ENCODE data around the gene GTF2H2C_2.
"Not testable (repeated sequence)": the region's sequence is repeated elsewhere in the genome, so short reads cannot be mapped to it uniquely, and the experiment has no call there.

GTF2H2C_2 gene

GRCh38 chr5:70469926-70470509 lies 54.9 kb downstream of the GTF2H2C_2 start:
- intact Hi-C loops (cut with DNase I); H3K9me3 ChIP-seq; H3K27ac ChIP-seq; FAIRE-seq; DNase-seq; ATAC-seq; H3K4me1 ChIP-seq; H3K27me3 ChIP-seq; H3K4me3 ChIP-seq; H3K36me3 ChIP-seq: not testable (repeated sequence)
- no CpG with 5 or more reads among the region's 7 CpGs for WGBS, 2 donors

All from pancreas (tissue), 10 donors.